H1 (cell line): ENCODE data around the gene GCGR. TPM values are rescaled to one million over a fixed set of nuclear protein-coding genes. Genes with fewer than 3 reads are reported as not detected.

ENCODE experiments used
- CTCF ChIA-PET: fragments of 300-600 bp; sonication (Branson Sonifier 250); formaldehyde crosslinking; loops from one replicate; lab custom pipeline; 2021; ENCODE audit not compliant: partially characterized antibody; lab: Charles Lee
- POLR2A ChIA-PET: fragments of 300-600 bp; sonication (Branson Sonifier 250); formaldehyde crosslinking; loops from one replicate; lab custom pipeline; 2021; ENCODE audit warnings: inconsistent platforms; ENCODE audit not compliant: partially characterized antibody; lab: Charles Lee
- DNase-seq, 2 experiments: peaks; one replicate each; pipeline versions ENCODE4 v3.0.0 to v3.0.0-alpha.2; 2010 to 2022; ENCODE audit warnings: low spot score in 2 of 2, low read depth in 1 of 2, mixed read lengths in 1 of 2
- FAIRE-seq: peaks from 2 replicates; lab custom pipeline; 2011; peaks lifted over from hg19 to GRCh38; lab: Jason Lieb, UNC
- H2AFZ ChIP-seq: 2 replicates; pipeline ENCODE4 v1.8.1; 2012; ENCODE audit warnings: low read length, inconsistent platforms
- H2AK5ac ChIP-seq: 2 replicates; pipeline ENCODE4 v1.6.1; 2013; ENCODE audit warnings: low read depth, low read length
- H2BK120ac ChIP-seq: replicated peaks from 2 replicates; pipeline ENCODE3; 2013; ENCODE audit warnings: low read depth, low read length, inconsistent platforms
- H2BK12ac ChIP-seq: 2 replicates; pipeline ENCODE4 v1.6.1; 2013; ENCODE audit warnings: low read depth, low read length
- H2BK15ac ChIP-seq: 2 replicates; pipeline ENCODE4 v1.6.1; 2013; ENCODE audit warnings: low read length
- H2BK20ac ChIP-seq: 2 replicates; pipeline ENCODE4 v1.6.1; 2013; ENCODE audit warnings: low read length
- H2BK5ac ChIP-seq: 2 replicates; pipeline ENCODE4 v1.6.1; 2013; ENCODE audit warnings: low read depth, low read length
- H3K14ac ChIP-seq: 2 replicates; pipeline ENCODE4 v1.6.1; 2013; ENCODE audit warnings: inconsistent platforms; ENCODE audit not compliant: insufficient read length
- H3K18ac ChIP-seq: 2 replicates; pipeline ENCODE4 v1.6.1; 2013; ENCODE audit warnings: low read length; ENCODE audit errors: extremely low read depth
- H3K23ac ChIP-seq: 2 replicates; pipeline ENCODE4 v1.6.1; 2013; ENCODE audit warnings: inconsistent platforms; ENCODE audit not compliant: insufficient read length
- H3K23me2 ChIP-seq: 2 replicates; pipeline ENCODE4 v1.6.1; 2013; ENCODE audit warnings: low read depth, low read length
- H3K27ac ChIP-seq: 2 replicates; pipeline ENCODE4 v1.6.1; 2011; ENCODE audit warnings: low read depth, low read length, inconsistent platforms
- H3K27me3 ChIP-seq, 4 experiments: replicated peaks in 1 of 4; 1 replicate in 1 of 4; 2 replicates in 3 of 4; pipeline versions ENCODE4 v1.6.1 to v1.8.1; 2011 to 2013; ENCODE audit warnings: low read length in 3 of 4, mild to moderate bottlenecking in 3 of 4, inconsistent platforms in 2 of 4, mixed read lengths in 2 of 4, moderate library complexity in 1 of 4; ENCODE audit not compliant: control insufficient read depth in 3 of 4, insufficient read depth in 3 of 4; ENCODE audit errors: extremely low read depth in 1 of 4
- H3K36me3 ChIP-seq, 4 experiments: 2 replicates each; pipeline versions ENCODE4 v1.6.1 to v1.8.1; 2011 to 2013; ENCODE audit warnings: mild to moderate bottlenecking in 4 of 4, low read length in 3 of 4, moderate library complexity in 2 of 4, control low read depth in 1 of 4, inconsistent platforms in 1 of 4; ENCODE audit not compliant: insufficient read depth in 4 of 4, control insufficient read depth in 2 of 4
- H3K4ac ChIP-seq: replicated peaks from 2 replicates; pipeline ENCODE3; 2013; ENCODE audit warnings: low read length, low read depth, mixed read lengths, inconsistent platforms; ENCODE audit not compliant: insufficient read length
- H3K4me1 ChIP-seq, 4 experiments: replicated peaks in 1 of 4; 1 replicate in 1 of 4; 2 replicates in 3 of 4; pipeline versions ENCODE4 v1.6.1 to v1.8.1; 2011 to 2013; ENCODE audit warnings: low read length in 3 of 4, inconsistent platforms in 2 of 4, mixed read lengths in 1 of 4; ENCODE audit not compliant: insufficient read depth in 4 of 4, control insufficient read depth in 3 of 4
- H3K4me2 ChIP-seq, 2 experiments: 2 replicates each; pipeline versions ENCODE4 v1.6.1 to v1.8.1; 2011 to 2013; ENCODE audit warnings: low read depth in 2 of 2, low read length in 2 of 2, control low read depth in 1 of 2, inconsistent platforms in 1 of 2, mild to moderate bottlenecking in 1 of 2; ENCODE audit not compliant: insufficient read depth in 1 of 2
- H3K4me3 ChIP-seq, 4 experiments: fragments of 200-600, 300-600 bp in 1 of 4; sonication (generic), shearing (Covaris generic), sonication (Bioruptor Twin) in 1 of 4; 2 replicates each; pipeline versions ENCODE4 v1.5.1 to v1.8.1; 2011 to 2016; ENCODE audit warnings: low read length in 4 of 4, low read depth in 3 of 4, control low read depth in 2 of 4, inconsistent platforms in 2 of 4, mild to moderate bottlenecking in 2 of 4, mixed read lengths in 1 of 4, moderate library complexity in 1 of 4; ENCODE audit not compliant: insufficient read depth in 2 of 4; ENCODE audit errors: extremely low read depth in 1 of 4
- H3K56ac ChIP-seq: replicated peaks from 2 replicates; pipeline ENCODE3; 2013; ENCODE audit warnings: low read depth, mild to moderate bottlenecking, mixed read lengths, low read length, inconsistent platforms; ENCODE audit not compliant: insufficient read length
- H3K79me1 ChIP-seq: 2 replicates; pipeline ENCODE4 v1.6.1; 2013; ENCODE audit warnings: low read depth, low read length, control low read depth
- H3K79me2 ChIP-seq, 2 experiments: 2 replicates each; pipeline versions ENCODE4 v1.6.1 to v1.8.1; 2012 to 2013; ENCODE audit warnings: low read length in 2 of 2, mild to moderate bottlenecking in 2 of 2, inconsistent platforms in 1 of 2; ENCODE audit not compliant: insufficient read depth in 2 of 2, control insufficient read depth in 1 of 2
- H3K9ac ChIP-seq, 4 experiments: replicated peaks in 1 of 4; 1 replicate in 1 of 4; 2 replicates in 3 of 4; pipeline versions ENCODE4 v1.6.1 to v1.8.1; 2011 to 2013; ENCODE audit warnings: low read depth in 3 of 4, low read length in 3 of 4, control low read depth in 2 of 4, mild to moderate bottlenecking in 2 of 4, moderate library complexity in 2 of 4, inconsistent platforms in 1 of 4; ENCODE audit errors: extremely low read depth in 1 of 4
- H3K9me3 ChIP-seq, 2 experiments: 2 replicates each; pipeline versions ENCODE4 v1.6.1 to v1.8.1; 2012 to 2013; ENCODE audit warnings: mild to moderate bottlenecking in 2 of 2, moderate library complexity in 2 of 2, control low read depth in 1 of 2, inconsistent platforms in 1 of 2, low read depth in 1 of 2, low read length in 1 of 2, mixed read lengths in 1 of 2; ENCODE audit not compliant: insufficient read depth in 2 of 2
- H4K20me1 ChIP-seq, 2 experiments: replicated peaks in 1 of 2; 2 replicates each; pipeline versions ENCODE3 to v1.8.1; 2011 to 2013; ENCODE audit warnings: inconsistent platforms in 2 of 2, low read length in 2 of 2, mild to moderate bottlenecking in 1 of 2; ENCODE audit not compliant: insufficient read depth in 2 of 2, control insufficient read depth in 1 of 2
- H4K5ac ChIP-seq: 2 replicates; pipeline ENCODE4 v1.6.1; 2013; ENCODE audit warnings: low read length, low read depth, mixed read lengths, inconsistent platforms; ENCODE audit not compliant: insufficient read length
- H4K8ac ChIP-seq: 2 replicates; pipeline ENCODE4 v1.8.0; 2013; ENCODE audit warnings: mild to moderate bottlenecking, moderate library complexity, low read length, inconsistent platforms; ENCODE audit not compliant: insufficient read depth; ENCODE audit errors: extremely low read depth
- H4K91ac ChIP-seq: replicated peaks from 2 replicates; pipeline ENCODE3; 2013; ENCODE audit warnings: low read length, mixed read lengths, inconsistent platforms; ENCODE audit not compliant: insufficient read length
- CEBPB ChIP-seq: IDR thresholded peaks from 2 replicates; pipeline ENCODE4 v1.6.1; 2012; ENCODE audit warnings: low read depth, low read length
- CHD2 ChIP-seq: IDR thresholded peaks from 2 replicates; pipeline ENCODE4 v1.6.1; 2012; ENCODE audit warnings: low read length, improper control_type of control experiment
- FOSL1 ChIP-seq: IDR thresholded peaks from 2 replicates; pipeline ENCODE4 v1.6.1; 2011; ENCODE audit warnings: mild to moderate bottlenecking, low read depth, low read length, moderate library complexity; ENCODE audit not compliant: insufficient read depth
- PHF8 ChIP-seq: fragments of 200-600 bp; sonication (generic); conservative IDR thresholded peaks from 2 replicates; pipeline ENCODE4 v1.7.1; 2012; ENCODE audit warnings: low read depth, mild to moderate bottlenecking, inconsistent platforms, low read length, moderate library complexity
- RXRA ChIP-seq: IDR thresholded peaks from 2 replicates; pipeline ENCODE4 v1.6.1; 2011; ENCODE audit warnings: low read depth, mild to moderate bottlenecking, low read length, moderate library complexity; ENCODE audit not compliant: insufficient read depth
- SP1 ChIP-seq: IDR thresholded peaks from 2 replicates; pipeline ENCODE4 v1.6.1; 2011; ENCODE audit warnings: low read depth, low read length
- SUZ12 ChIP-seq: fragments of 200-600 bp; sonication (generic); IDR thresholded peaks from 2 replicates; pipeline ENCODE4 v1.6.1; 2012; ENCODE audit warnings: mild to moderate bottlenecking, inconsistent platforms, low read length, moderate library complexity, mixed read lengths
- TCF12 ChIP-seq: IDR thresholded peaks from 2 replicates; pipeline ENCODE4 v1.6.1; 2011; ENCODE audit warnings: low read depth, mild to moderate bottlenecking, low read length
- WGBS, 2 experiments: shearing (Covaris generic) in 1 of 2; methylation state at CpG; one replicate each; pipeline versions ENCODE4 v1.1.6 to v1.1.7; 2013 to 2015; ENCODE audit warnings: low lambda C conversion rate in 2 of 2, mixed read lengths in 2 of 2, inconsistent platforms in 1 of 2, low coverage in 1 of 2, missing lambda C conversion rate in 1 of 2; ENCODE audit not compliant: insufficient replicate concordance in 2 of 2, insufficient coverage in 1 of 2, insufficient read length in 1 of 2; ENCODE audit errors: extremely low coverage in 1 of 2, missing lambda C conversion rate in 1 of 2; 5-methylcytosine and 5-hydroxymethylcytosine counted together
- polyA plus RNA-seq, 7 experiments: library from polyadenylated mRNA; depleted of rRNA in 3 of 7; stranded (reverse) in 5 of 7; unstranded in 2 of 7; fragments of >200 nt in 5 of 7; fragments of 200-250 nt in 2 of 7; gene quantifications; 1 replicate in 5 of 7; 2 replicates in 1 of 7; 4 replicates in 1 of 7; pipeline versions ENCODE4 v1.2.1 to v1.2.3, GENCODE V29; 2011 to 2013; ENCODE audit warnings: missing spikeins in 2 of 7, mixed read lengths in 2 of 7
- total RNA-seq: library from RNA; stranded (reverse); fragmentation: NEBNext Ultra II Directional; extraction: Animal tissue kit (Norgen Biotek cat#: 25700); gene quantifications from 2 replicates; pipeline ENCODE4 v1.2.1, GENCODE V29; 2021

Gene GCGR
- total and polyA plus RNA-seq, 2 of the 8 experiments (the other 6 are each of a cell fraction or from before 2014, with no cell fraction given), result 0.44 to 0.56 TPM

GRCh38 chr17:81811705-81812570 is 8.0 kb downstream of the GCGR start:
- Histone ChIP-seq H2BK120ac (no peak overlapping the region), H3K23ac (no peak overlapping the region), H2AFZ (no peak overlapping the region), H4K91ac (no peak overlapping the region), H3K9me3 (no peaks in the 10 kb centered on the region), H3K23me2 (no peaks in the 10 kb centered on the region), H4K8ac (no peak overlapping the region), H3K27me3 (peaks cover 0 to 2% (median 0%) of the 10 kb centered on the region in 4 experiments; a peak in 2 of 7 replicates), H3K4me2 (no peak overlapping the region), H3K18ac (no peak overlapping the region), H2AK5ac (no peak overlapping the region), H2BK5ac (no peak overlapping the region), H3K9ac (no peak overlapping the region; a peak in 1 of 7 replicates), H3K4me1 (no peaks in the 10 kb centered on the region), H2BK12ac (no peak overlapping the region), H3K4me3 (no peak overlapping the region), H3K56ac (no peak overlapping the region), H3K36me3 (no peaks in the 10 kb centered on the region), H3K14ac (no peak overlapping the region), H3K79me2 (no peaks in the 10 kb centered on the region), H4K5ac (no peak overlapping the region), H2BK20ac (no peak overlapping the region), H3K27ac (no peak overlapping the region), H4K20me1 (peaks cover 0 to 2% of the 10 kb centered on the region in 2 experiments), H3K4ac (no peak overlapping the region), H3K79me1 (no peaks in the 10 kb centered on the region), H2BK15ac (no peak overlapping the region)
- no peak for FAIRE-seq
- WGBS, 2 experiments, result 84% methylated on average over 13 of the region's 24 CpGs; no CpG with 5 or more reads in 1 of the 2 experiments
- TF ChIP-seq RXRA, result no peak
- TF ChIP-seq TCF12, result no peak
- no peak for TF ChIP-seq FOSL1
- TF ChIP-seq CEBPB, result no peak
- TF ChIP-seq SP1, result no peak
- TF ChIP-seq SUZ12, result no peak
- no peak for TF ChIP-seq PHF8
- no peak for TF ChIP-seq CHD2
- ChIA-PET CTCF (interaction anchor here (0.6 to 2.8 kb wide), 6 partner anchors 9 to 83 kb away, joined by 3 to 9 read pairs (median 4); no protein-coding TSS in a partner anchor), POLR2A (interaction anchor here (1.1 to 1.8 kb wide), 2 partner anchors 22 to 103 kb away, joined by 5 to 6 read pairs; no protein-coding TSS in a partner anchor)
- DNase-seq, result no peak
